Astrocyte of the spinal cord (primary cell): ENCODE results near the gene SPIN2B.
A peak's percentile ranks its signal among the peaks of the same experiment; 100 is the strongest.
"Not testable (repeated sequence)": the region's sequence is repeated elsewhere in the genome, so short reads cannot be mapped to it uniquely, and the experiment has no call there.

Source experiments
- DNase-seq: peaks from one replicate; pipeline ENCODE4 v3.0.0; 2011; ENCODE audit warnings: low read depth, low spot score
- H3K4me3 ChIP-seq: 2 replicates; pipeline ENCODE4 v1.5.1; 2011; ENCODE audit warnings: low read depth, mild to moderate bottlenecking, low read length, moderate library complexity
- CTCF ChIP-seq: IDR thresholded peaks from 2 replicates; pipeline ENCODE4 v1.5.1; 2012; ENCODE audit warnings: low read depth, mild to moderate bottlenecking, low read length, inconsistent platforms
- in situ Hi-C: cut with HindIII; loops from 2 replicates; pipeline ENCODE4 v1.10.0; 2017; ENCODE audit warnings: low sequenced_read_pairs

SPIN2B gene

GRCh38 chrX:57121162-57121755 lies at the start of gene SPIN2B:
TSS of gene SPIN2B (minus strand) at chrX:57121548.
- DNase-seq: peak; percentile 76
- TF ChIP-seq CTCF: no peak
- in situ Hi-C loops: no loop called here
- peak within 1 kb of the TSS; percentile 65 for H3K4me3 ChIP-seq

GRCh38 chrX:57156397-57157049 lies 35.2 kb upstream of the SPIN2B start:
- DNase-seq: peak; percentile 8

GRCh38 chrX:57155171-57155570 lies 33.8 kb upstream of the SPIN2B start:
- no peak for DNase-seq
- TF ChIP-seq CTCF: no peak
- in situ Hi-C loops: no loop called here
- no peak overlapping the region for H3K4me3 ChIP-seq

More at GRCh38 chrX:57156397-57157049, 35.2 kb upstream of the SPIN2B start:
- H3K4me3 ChIP-seq: no peak overlapping the region
- in situ Hi-C loops: no loop called here
- TF ChIP-seq CTCF: peak; percentile 31

GRCh38 chrX:57152222-57152621 lies 30.9 kb upstream of the SPIN2B start:
- DNase-seq, in situ Hi-C loops, H3K4me3 ChIP-seq: not testable (repeated sequence)

- no peak for TF ChIP-seq CTCF
- no peak overlapping the region for H3K4me3 ChIP-seq
- in situ Hi-C loops: no loop called here
- DNase-seq: no peak
These were observed 17.3 kb upstream of the SPIN2B start for GRCh38 chrX:57138674-57139073.

- peak; percentile 1 for DNase-seq
- TF ChIP-seq CTCF: no peak
- H3K4me3 ChIP-seq: peak overlapping the region; percentile 11
- in situ Hi-C loops: no loop called here
These were observed 16.2 kb upstream of the SPIN2B start for GRCh38 chrX:57137501-57137900.

GRCh38 chrX:57137073-57137472 lies 15.7 kb upstream of the SPIN2B start, which contains the start of gene SPIN2A:
TSS of gene SPIN2A (minus strand) at chrX:57137397. CDS start at chrX:57136597, 800 bp downstream.
- DNase-seq, in situ Hi-C loops: not testable (repeated sequence)
- H3K4me3 ChIP-seq: peak within 1 kb of the TSS; percentile 11

GRCh38 chrX:57136589-57136988 lies 15.2 kb upstream of the SPIN2B start:
- DNase-seq, in situ Hi-C loops, H3K4me3 ChIP-seq: not testable (repeated sequence)
